NCI-H446 treated with DMSO at 0.1 percent for 48 hours (cell line): ENCODE data around the gene RMP24.
A peak's percentile ranks its signal among the peaks of the same experiment; 100 is the strongest.
"Not testable (repeated sequence)": the region's sequence is repeated elsewhere in the genome, so short reads cannot be mapped to it uniquely, and the experiment has no call there.

Experiments
- DNase-seq: peaks from one replicate; lab custom pipeline; 2025; lab: John Stamatoyannopoulos, UW

Gene RMP24

GRCh38 chr18:35972197-35973000, at the start of gene RMP24:
TSS of gene RMP24 (plus strand) at chr18:35972679.
- DNase-seq, result peak; percentile 83

- DNase-seq, result no peak
These were observed 48.4 kb upstream of the RMP24 start for GRCh38 chr18:35923939-35924684.

GRCh38 chr18:35926884-35927283, 45.6 kb upstream of the RMP24 start:
- DNase-seq, result no peak

- no peak for DNase-seq
These were observed 45.0 kb upstream of the RMP24 start for GRCh38 chr18:35927430-35927829.

GRCh38 chr18:35933982-35934381, 38.5 kb upstream of the RMP24 start:
- no peak for DNase-seq

GRCh38 chr18:35934891-35935290, 37.6 kb upstream of the RMP24 start:
- DNase-seq, result no peak

- no peak for DNase-seq
These were observed 36.7 kb upstream of the RMP24 start for GRCh38 chr18:35935805-35936204.

GRCh38 chr18:35936951-35937350, 35.5 kb upstream of the RMP24 start:
- no peak for DNase-seq

GRCh38 chr18:35938158-35938557, 34.3 kb upstream of the RMP24 start:
- DNase-seq, result peak; percentile 15

GRCh38 chr18:35938562-35938961, 33.9 kb upstream of the RMP24 start:
- no peak for DNase-seq

- DNase-seq, result no peak
These were observed 33.3 kb upstream of the RMP24 start for GRCh38 chr18:35939138-35939537.

GRCh38 chr18:35941299-35941698, 31.2 kb upstream of the RMP24 start:
- DNase-seq, result no peak

- DNase-seq, result no peak
These were observed 30.3 kb upstream of the RMP24 start for GRCh38 chr18:35942133-35942532.

- no peak for DNase-seq
These were observed 29.8 kb upstream of the RMP24 start for GRCh38 chr18:35942661-35943060.

GRCh38 chr18:35948080-35948479, 24.4 kb upstream of the RMP24 start:
- DNase-seq, result no peak

GRCh38 chr18:35949090-35949489, 23.4 kb upstream of the RMP24 start:
- no peak for DNase-seq

- DNase-seq, result no peak
These were observed 22.4 kb upstream of the RMP24 start for GRCh38 chr18:35949903-35950627.

GRCh38 chr18:35950628-35950982, 21.9 kb upstream of the RMP24 start:
- no peak for DNase-seq

GRCh38 chr18:35953688-35954087, 18.8 kb upstream of the RMP24 start:
- DNase-seq, result no peak

GRCh38 chr18:35956226-35956625, 16.3 kb upstream of the RMP24 start:
- DNase-seq, result no peak

GRCh38 chr18:35962320-35962719, 10.2 kb upstream of the RMP24 start:
- DNase-seq, result no peak

GRCh38 chr18:35964319-35964718, 8.2 kb upstream of the RMP24 start:
- DNase-seq, result no peak

GRCh38 chr18:35967866-35968265, 4.6 kb upstream of the RMP24 start:
- not testable (repeated sequence) for DNase-seq
